Neural cell (in vitro differentiated cells): Measurements from ENCODE around the gene SNTG2. TPM values are rescaled to one million over a fixed set of nuclear protein-coding genes. Genes with fewer than 3 reads are reported as not detected.

ENCODE experiments used
- H2AFZ ChIP-seq: fragments of 200-600, 300-800 bp; sonication (generic), shearing (Covaris generic); 2 replicates; pipeline ENCODE4 v1.6.0; 2014; ENCODE audit warnings: low read depth, mild to moderate bottlenecking, antibody characterized with exemption, low read length, moderate library complexity
- H3F3A ChIP-seq: fragments of 200-600 bp; shearing (Covaris generic); 2 replicates; pipeline ENCODE4 v1.6.1; 2016; ENCODE audit warnings: mild to moderate bottlenecking, moderate library complexity, mixed read lengths, antibody characterized with exemption, low read length; ENCODE audit not compliant: insufficient read depth, poor library complexity, severe bottlenecking
- H3K27ac ChIP-seq: fragments of 200-600, 300-800 bp; sonication (generic), shearing (Covaris generic); 2 replicates; pipeline ENCODE4 v1.5.1; 2014; ENCODE audit warnings: mild to moderate bottlenecking, low read length, moderate library complexity
- H3K27me3 ChIP-seq: fragments of 300-800, 200-600 bp; sonication (generic), shearing (Covaris generic); 2 replicates; pipeline ENCODE4 v1.6.0; 2014; ENCODE audit warnings: mild to moderate bottlenecking, low read depth, low read length, moderate library complexity; ENCODE audit not compliant: insufficient read depth
- H3K36me3 ChIP-seq: fragments of 300-800, 200-600 bp; sonication (generic), shearing (Covaris generic); 2 replicates; pipeline ENCODE4 v1.5.1; 2014; ENCODE audit warnings: mild to moderate bottlenecking, antibody characterized with exemption, low read length, moderate library complexity; ENCODE audit not compliant: insufficient read depth
- H3K4me2 ChIP-seq: fragments of 300-800, 200-600 bp; sonication (generic), shearing (Covaris generic); 2 replicates; pipeline ENCODE4 v1.6.0; 2014; ENCODE audit warnings: mild to moderate bottlenecking, low read length
- H3K4me3 ChIP-seq: fragments of 300-800, 200-600 bp; sonication (generic), shearing (Covaris generic); 2 replicates; pipeline ENCODE4 v1.5.1; 2014; ENCODE audit warnings: mild to moderate bottlenecking, low read length, moderate library complexity
- H3K79me2 ChIP-seq: fragments of 200-600 bp; shearing (Covaris generic); replicated peaks from 2 replicates; pipeline ENCODE4 v1.6.0; 2014; ENCODE audit warnings: mild to moderate bottlenecking, low read length, moderate library complexity; ENCODE audit not compliant: insufficient read depth
- H3K9ac ChIP-seq: fragments of 300-800, 200-600 bp; sonication (generic), shearing (Covaris generic); 2 replicates; pipeline ENCODE4 v1.6.1; 2016; ENCODE audit warnings: mild to moderate bottlenecking, low read length, mixed read lengths
- H3K9me2 ChIP-seq: fragments of 200-600 bp; shearing (Covaris generic); 2 replicates; pipeline ENCODE4 v1.6.1; 2016; ENCODE audit warnings: mild to moderate bottlenecking, low read length, mixed read lengths; ENCODE audit not compliant: insufficient read depth
- H3K9me3 ChIP-seq: fragments of 200-600, 300-800 bp; sonication (generic), shearing (Covaris generic); 2 replicates; pipeline ENCODE4 v1.6.1; 2016; ENCODE audit warnings: mild to moderate bottlenecking, mixed run types, low read length, moderate library complexity, mixed read lengths
- H4K20me1 ChIP-seq: fragments of 200-600 bp; shearing (Covaris generic); 2 replicates; pipeline ENCODE4 v1.6.1; 2016; ENCODE audit warnings: mild to moderate bottlenecking, mixed run types; ENCODE audit not compliant: insufficient read depth
- EP300 ChIP-seq: fragments of 450-650 bp; conservative IDR thresholded peaks from 2 replicates; pipeline ENCODE4 v1.6.1; 2014; ENCODE audit warnings: antibody characterized with exemption, mild to moderate bottlenecking, moderate library complexity; ENCODE audit not compliant: poor library complexity, severe bottlenecking
- EZH2 ChIP-seq: fragments of 200-600, 300-800 bp; shearing (Covaris generic), sonication (generic); IDR thresholded peaks from 2 replicates; pipeline ENCODE4 v1.6.1; 2014; ENCODE audit warnings: antibody characterized with exemption, low read length, borderline replicate concordance, mild to moderate bottlenecking; ENCODE audit not compliant: insufficient read depth, poor library complexity, severe bottlenecking
- MXI1 ChIP-seq: fragments of 450-650 bp; conservative IDR thresholded peaks from 2 replicates; pipeline ENCODE4 v1.6.1; 2014; ENCODE audit warnings: antibody characterized with exemption, mild to moderate bottlenecking; ENCODE audit not compliant: poor library complexity, severe bottlenecking
- POLR2AphosphoS5 ChIP-seq: IDR thresholded peaks from 2 replicates; pipeline ENCODE4 v1.6.1; 2012
- RAD21 ChIP-seq: fragments of 450-650 bp; conservative IDR thresholded peaks from 2 replicates; pipeline ENCODE4 v1.6.1; 2014; ENCODE audit warnings: antibody characterized with exemption, mild to moderate bottlenecking, moderate library complexity
- SMC3 ChIP-seq: fragments of 450-650 bp; conservative IDR thresholded peaks from 2 replicates; pipeline ENCODE4 v1.6.1; 2014; ENCODE audit warnings: antibody characterized with exemption, mild to moderate bottlenecking, moderate library complexity; ENCODE audit not compliant: poor library complexity
- TAF1 ChIP-seq: IDR thresholded peaks from 2 replicates; pipeline ENCODE4 v1.6.1; 2012; ENCODE audit warnings: low read depth
- polyA plus RNA-seq: library from polyadenylated mRNA; depleted of rRNA; stranded (reverse); fragments of >200 nt; gene quantifications from 2 replicates; pipeline ENCODE4 v1.2.3, GENCODE V29; 2014
- TF ChIP-seq, protein P1 (sequence below): IDR thresholded peaks from 2 replicates; pipeline ENCODE4 v1.6.1; 2012; ENCODE audit warnings: borderline replicate concordance
- TF ChIP-seq, protein P2 (sequence below): fragments of 450-650 bp; IDR thresholded peaks from 2 replicates; pipeline ENCODE4 v1.5.1; 2014; ENCODE audit warnings: antibody characterized with exemption, mild to moderate bottlenecking, moderate library complexity; ENCODE audit not compliant: poor library complexity, severe bottlenecking

SNTG2 gene
- polyA plus RNA-seq, 1 donor from 2014 or later, result not detected

DNA sequence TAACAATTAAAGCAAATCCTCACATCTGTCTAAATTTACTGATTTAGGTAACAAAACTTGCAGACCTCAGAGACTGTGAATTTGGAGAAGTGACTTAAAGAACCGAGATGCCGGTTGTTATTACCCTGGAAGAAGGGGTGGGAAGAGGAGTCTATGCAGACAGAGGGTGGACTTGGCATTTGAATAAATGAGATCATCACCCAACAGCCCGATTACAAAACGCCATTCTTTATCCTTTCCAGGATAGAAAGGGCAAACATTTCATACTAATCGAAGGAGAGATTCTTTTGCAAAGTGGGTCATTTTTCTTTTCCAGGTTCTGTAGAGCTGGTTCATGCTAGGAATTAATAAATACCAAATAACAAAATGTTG lies 389.5 kb downstream of the SNTG2 start:
- TF ChIP-seq POLR2AphosphoS5 (no peak), EZH2 (no peak), EP300 (no peak), RAD21 (no peak), TAF1 (no peak), MXI1 (no peak), SMC3 (no peak)
- TF ChIP-seq, protein P1, sequence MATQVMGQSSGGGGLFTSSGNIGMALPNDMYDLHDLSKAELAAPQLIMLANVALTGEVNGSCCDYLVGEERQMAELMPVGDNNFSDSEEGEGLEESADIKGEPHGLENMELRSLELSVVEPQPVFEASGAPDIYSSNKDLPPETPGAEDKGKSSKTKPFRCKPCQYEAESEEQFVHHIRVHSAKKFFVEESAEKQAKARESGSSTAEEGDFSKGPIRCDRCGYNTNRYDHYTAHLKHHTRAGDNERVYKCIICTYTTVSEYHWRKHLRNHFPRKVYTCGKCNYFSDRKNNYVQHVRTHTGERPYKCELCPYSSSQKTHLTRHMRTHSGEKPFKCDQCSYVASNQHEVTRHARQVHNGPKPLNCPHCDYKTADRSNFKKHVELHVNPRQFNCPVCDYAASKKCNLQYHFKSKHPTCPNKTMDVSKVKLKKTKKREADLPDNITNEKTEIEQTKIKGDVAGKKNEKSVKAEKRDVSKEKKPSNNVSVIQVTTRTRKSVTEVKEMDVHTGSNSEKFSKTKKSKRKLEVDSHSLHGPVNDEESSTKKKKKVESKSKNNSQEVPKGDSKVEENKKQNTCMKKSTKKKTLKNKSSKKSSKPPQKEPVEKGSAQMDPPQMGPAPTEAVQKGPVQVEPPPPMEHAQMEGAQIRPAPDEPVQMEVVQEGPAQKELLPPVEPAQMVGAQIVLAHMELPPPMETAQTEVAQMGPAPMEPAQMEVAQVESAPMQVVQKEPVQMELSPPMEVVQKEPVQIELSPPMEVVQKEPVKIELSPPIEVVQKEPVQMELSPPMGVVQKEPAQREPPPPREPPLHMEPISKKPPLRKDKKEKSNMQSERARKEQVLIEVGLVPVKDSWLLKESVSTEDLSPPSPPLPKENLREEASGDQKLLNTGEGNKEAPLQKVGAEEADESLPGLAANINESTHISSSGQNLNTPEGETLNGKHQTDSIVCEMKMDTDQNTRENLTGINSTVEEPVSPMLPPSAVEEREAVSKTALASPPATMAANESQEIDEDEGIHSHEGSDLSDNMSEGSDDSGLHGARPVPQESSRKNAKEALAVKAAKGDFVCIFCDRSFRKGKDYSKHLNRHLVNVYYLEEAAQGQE, result no peak
- TF ChIP-seq, protein P2, sequence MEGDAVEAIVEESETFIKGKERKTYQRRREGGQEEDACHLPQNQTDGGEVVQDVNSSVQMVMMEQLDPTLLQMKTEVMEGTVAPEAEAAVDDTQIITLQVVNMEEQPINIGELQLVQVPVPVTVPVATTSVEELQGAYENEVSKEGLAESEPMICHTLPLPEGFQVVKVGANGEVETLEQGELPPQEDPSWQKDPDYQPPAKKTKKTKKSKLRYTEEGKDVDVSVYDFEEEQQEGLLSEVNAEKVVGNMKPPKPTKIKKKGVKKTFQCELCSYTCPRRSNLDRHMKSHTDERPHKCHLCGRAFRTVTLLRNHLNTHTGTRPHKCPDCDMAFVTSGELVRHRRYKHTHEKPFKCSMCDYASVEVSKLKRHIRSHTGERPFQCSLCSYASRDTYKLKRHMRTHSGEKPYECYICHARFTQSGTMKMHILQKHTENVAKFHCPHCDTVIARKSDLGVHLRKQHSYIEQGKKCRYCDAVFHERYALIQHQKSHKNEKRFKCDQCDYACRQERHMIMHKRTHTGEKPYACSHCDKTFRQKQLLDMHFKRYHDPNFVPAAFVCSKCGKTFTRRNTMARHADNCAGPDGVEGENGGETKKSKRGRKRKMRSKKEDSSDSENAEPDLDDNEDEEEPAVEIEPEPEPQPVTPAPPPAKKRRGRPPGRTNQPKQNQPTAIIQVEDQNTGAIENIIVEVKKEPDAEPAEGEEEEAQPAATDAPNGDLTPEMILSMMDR, result no peak
- H3K9ac ChIP-seq, result no peak overlapping the region
- no peaks in the 10 kb centered on the region for H3K9me3 ChIP-seq
- H3K4me3 ChIP-seq, result no peak overlapping the region
- H3K4me2 ChIP-seq, result no peak overlapping the region
- no peaks in the 10 kb centered on the region for H3K79me2 ChIP-seq
- H3F3A ChIP-seq, result no peaks in the 10 kb centered on the region
- H3K36me3 ChIP-seq, result no peaks in the 10 kb centered on the region
- no peaks in the 10 kb centered on the region for H4K20me1 ChIP-seq
- H2AFZ ChIP-seq, result no peak overlapping the region
- H3K9me2 ChIP-seq, result no peaks in the 10 kb centered on the region
- H3K27me3 ChIP-seq, result no peaks in the 10 kb centered on the region
- no peak overlapping the region for H3K27ac ChIP-seq

DNA sequence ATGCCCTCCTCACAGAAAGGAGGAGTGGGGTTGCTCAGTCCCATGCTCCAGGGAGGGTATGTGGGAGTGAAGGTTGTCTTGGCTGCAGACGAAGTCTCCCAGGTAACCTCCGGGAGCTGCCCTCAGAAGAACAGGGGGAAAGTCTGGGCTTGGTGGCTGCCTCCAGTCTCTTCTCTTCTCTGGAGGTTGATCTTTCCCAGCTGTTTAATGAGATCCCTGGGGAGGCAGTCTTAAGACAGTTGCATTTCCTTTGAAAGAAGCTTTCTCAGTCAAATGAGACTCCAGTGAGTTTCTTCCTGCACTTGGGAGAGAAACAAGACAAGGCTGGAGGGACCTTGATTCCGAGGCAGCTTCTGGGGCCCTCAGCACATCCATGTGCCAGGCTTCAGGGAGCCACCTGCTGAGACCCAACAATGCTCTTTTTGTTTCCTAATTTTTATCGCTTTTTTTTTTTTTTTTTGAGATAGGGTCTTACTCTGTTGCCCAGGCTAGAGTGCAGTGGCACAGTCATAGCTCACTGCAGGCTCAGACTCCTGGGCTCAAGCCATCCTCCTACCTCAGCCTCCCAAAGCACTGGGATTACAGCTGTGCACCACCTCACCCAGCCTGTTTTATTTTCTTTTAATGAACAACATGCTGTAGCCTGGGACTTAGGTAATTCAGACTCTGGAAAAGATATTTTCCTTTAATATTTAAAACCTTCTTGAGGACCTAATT lies 390.9 kb downstream of the SNTG2 start:
- Histone ChIP-seq H3K4me2 (no peak overlapping the region), H3K79me2 (no peaks in the 10 kb centered on the region), H3K9me2 (no peaks in the 10 kb centered on the region), H3K9me3 (no peaks in the 10 kb centered on the region), H3K27me3 (no peaks in the 10 kb centered on the region), H4K20me1 (no peaks in the 10 kb centered on the region), H3F3A (no peaks in the 10 kb centered on the region), H3K4me3 (no peak overlapping the region), H3K36me3 (no peaks in the 10 kb centered on the region), H3K9ac (no peak overlapping the region), H3K27ac (no peak overlapping the region), H2AFZ (no peak overlapping the region)
- TF ChIP-seq RAD21, result no peak
- no peak for TF ChIP-seq POLR2AphosphoS5
- TF ChIP-seq MXI1, result no peak
- TF ChIP-seq, protein P1, result no peak
- no peak for TF ChIP-seq SMC3
- no peak for TF ChIP-seq TAF1
- TF ChIP-seq, protein P2, result no peak
- no peak for TF ChIP-seq EZH2
- no peak for TF ChIP-seq EP300
